ENCODE data around the gene RFX2.

- no peak for TF ChIP-seq ZBTB33 (IDR thresholded peaks at IDR 0.05)
- TF ChIP-seq RAD21 (IDR thresholded peaks at IDR 0.05), result no peak
- TF ChIP-seq CTCF (IDR thresholded peaks at IDR 0.05; ENCODE audit: low read depth, low read length, missing input control), result no peak
- TF ChIP-seq MAX (IDR thresholded peaks at IDR 0.05), result no peak
- no peak for TF ChIP-seq GABPA (IDR thresholded peaks at IDR 0.05 in 1 of 2, conservative IDR thresholded peaks at IDR 0.05 in 1 of 2)
- TF ChIP-seq FOXA1 (IDR thresholded peaks at IDR 0.05), result no peak
Observed at GRCh38 chr19:5952193-5953029, 157.9 kb downstream of the RFX2 start.
